ENCODE measurements around the gene NRG2.

Gene NRG2

DNA sequence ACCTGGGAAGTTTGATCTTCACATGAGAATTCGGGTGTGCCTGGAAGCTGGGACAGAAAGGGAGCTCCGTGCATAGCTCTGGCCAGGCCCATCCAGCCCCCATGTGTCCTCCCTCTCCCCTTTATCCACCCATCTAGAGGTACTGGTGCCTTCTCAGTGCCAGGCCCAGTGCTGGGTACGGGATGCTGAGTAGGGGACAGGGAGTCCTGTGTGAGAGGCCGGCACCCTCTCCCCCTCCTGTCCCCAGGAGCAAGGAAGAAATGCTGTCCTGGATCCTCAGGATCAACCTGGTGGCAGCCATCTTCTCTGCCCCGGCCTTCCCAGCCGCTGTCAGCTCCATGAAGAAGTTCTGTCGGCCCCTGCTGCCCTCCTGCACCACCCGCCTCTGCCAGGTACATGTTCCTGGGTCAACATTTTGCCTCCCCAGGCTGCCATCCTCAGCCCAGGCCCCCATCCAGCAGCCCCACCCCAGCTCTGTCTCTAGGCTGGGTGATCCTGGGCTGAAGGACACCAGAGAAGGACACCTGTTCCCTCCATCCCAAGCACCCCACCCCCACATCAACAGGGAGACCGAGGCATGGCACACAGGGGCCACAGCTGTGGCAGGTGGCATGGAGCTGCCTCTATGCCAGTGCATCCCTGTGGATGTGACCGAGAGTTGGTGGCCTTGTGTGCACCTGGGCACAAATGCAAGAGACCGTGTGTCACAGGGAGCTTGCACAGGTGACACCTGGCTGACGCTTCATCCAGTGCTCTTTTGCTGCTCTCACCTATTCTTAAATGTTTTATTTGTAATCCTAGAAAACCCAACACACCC is 204.5 kb downstream of the NRG2 start:
- no peak for DNase-seq (ENCODE audit: low read depth)

DNA sequence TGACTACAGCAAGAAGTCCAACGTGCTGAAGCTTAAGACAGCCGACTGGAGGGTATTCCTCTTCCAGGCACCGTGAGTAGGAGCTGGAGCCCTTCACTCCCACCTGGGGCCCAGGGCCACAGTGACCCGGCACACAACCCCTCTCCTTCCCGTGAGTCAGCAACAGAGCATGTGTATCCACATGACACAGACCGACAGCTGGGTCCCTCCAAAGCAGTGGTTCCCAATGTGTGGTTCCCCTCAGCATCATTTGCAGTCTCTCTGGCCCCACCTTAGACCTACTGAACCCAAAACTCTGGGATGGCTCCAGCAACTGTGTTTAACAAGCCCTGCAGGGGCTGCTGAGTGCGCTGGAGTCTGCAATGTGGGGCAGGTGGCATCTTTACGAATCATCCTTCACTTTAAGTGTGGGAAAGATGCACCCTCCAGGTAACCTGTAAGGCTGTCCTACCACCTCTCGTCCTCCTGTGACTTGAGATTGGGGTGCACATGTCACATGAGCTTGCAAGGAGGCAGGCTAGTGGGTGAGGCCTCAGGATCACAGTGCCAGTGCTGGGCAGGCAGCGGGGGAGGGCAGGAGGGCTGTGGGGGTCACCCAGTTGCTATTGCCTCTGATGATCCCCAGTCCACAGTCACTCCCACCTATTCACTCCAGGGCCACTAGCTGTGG is 205.3 kb downstream of the NRG2 start:
- no peak for DNase-seq (ENCODE audit: low read depth)

DNA sequence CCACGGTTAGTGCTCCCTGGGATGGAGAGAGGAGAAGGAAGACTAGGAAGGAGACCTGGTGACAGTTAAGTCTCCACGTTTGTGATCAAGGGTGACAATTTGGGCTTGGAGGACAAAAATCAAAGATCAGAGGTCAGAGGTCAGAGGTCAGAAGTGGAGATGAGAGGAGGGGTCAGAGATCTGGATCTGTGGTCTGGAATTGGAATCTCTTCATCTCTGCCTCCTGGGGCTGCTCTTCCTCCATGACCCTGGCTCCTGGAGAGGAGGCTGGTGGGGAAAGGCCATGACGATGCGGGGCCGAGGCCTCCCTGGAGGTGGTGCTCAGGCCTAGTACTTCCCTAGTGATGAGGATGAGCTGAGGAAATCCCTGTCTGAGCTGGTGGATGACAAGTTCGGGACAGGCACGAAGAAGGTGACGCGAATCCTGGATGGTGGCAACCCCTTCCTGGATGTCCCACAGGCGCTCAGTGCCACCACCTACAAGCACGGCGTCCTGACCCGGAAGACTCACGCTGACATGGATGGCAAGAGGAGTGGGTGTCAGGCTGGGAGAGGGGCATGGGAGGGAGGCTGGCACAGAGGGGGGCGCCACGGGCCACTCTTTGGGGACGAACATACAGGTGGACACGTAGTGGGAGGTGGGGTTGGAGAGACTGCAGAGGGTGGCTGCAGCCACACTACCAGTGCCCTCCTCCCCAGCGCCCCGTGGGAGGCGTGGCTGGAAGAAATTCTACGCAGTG is 206.5 kb downstream of the NRG2 start:
- no peak for DNase-seq (ENCODE audit: low read depth)

DNA sequence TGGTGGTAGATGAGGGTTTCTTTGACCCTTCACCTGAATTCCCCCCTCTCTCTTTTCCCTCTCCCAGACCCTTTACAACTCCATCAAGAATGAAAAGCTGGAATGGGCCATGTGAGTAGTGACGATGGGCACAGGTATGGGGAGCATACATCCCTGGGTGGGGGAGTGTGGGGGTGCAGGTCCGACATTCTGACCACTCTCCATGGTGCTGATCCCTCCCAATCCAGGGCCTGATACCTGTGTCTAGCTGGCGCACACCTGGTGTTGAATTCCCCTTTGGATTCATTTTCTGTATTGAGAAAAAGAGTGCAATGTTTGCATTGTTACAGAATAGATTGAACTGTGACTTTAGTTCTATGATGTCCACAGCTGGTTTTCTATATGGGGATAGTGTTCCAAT is 207.4 kb downstream of the NRG2 start:
- DNase-seq (ENCODE audit: low read depth), result no peak

DNA sequence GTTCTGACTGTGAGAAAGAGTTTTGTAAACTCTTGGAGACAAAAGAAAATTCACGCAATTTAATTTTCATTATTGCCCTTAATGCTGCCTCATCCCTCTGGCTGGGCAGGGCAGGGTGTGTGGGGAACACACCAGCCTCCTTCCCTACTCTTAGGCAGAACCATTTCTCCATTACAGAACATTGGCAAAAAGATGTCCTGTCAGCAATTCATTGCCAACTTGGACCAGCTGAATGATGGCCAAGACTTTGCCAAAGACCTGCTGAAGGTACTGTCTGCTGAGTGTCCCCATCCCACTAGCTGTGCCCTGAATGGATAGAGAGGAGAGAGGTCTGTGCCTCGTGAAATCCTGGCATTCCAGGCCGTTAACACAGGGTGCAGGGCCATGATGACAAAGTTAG is 209.6 kb downstream of the NRG2 start:
- no peak for DNase-seq (ENCODE audit: low read depth)

DNA sequence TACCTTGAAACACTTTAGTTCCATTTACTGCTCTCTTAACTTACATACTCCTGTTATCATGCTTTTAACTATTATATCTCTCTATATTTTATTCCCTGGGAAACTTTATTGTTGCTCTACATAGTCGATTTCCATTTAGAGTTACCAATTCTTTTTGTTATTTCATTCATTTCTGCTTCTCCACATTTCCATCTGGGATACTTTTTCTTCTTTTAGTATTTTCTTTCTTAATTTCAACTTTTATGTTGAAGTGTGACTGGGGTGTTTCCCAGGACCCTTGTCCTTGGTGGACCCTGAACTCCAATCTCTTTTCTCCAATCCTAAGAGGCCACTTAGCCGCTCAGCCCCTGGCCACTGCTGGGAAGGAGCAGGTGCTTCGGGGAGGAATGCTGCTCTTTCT is 211.5 kb downstream of the NRG2 start:
- DNase-seq (ENCODE audit: low read depth), result no peak

DNA sequence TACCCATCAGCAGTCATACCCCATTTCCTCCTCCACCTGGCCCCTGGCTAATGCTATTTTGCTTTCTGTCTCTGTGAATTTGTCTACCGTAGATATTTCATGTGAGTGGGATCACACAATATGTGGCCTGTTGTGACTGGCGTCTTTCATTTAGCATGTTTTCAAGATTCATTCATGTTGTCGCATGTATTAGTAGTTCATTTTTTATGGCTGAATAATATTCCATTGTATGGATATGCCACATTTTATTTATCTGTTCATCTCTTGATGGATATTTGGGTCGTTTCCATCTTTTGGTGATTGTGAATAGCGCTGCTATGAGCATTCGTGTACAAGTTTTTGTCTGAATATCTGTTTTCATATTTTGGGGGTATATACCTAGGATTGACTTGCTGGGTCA is 213.6 kb downstream of the NRG2 start:
- no peak for DNase-seq (ENCODE audit: low read depth)

DNA sequence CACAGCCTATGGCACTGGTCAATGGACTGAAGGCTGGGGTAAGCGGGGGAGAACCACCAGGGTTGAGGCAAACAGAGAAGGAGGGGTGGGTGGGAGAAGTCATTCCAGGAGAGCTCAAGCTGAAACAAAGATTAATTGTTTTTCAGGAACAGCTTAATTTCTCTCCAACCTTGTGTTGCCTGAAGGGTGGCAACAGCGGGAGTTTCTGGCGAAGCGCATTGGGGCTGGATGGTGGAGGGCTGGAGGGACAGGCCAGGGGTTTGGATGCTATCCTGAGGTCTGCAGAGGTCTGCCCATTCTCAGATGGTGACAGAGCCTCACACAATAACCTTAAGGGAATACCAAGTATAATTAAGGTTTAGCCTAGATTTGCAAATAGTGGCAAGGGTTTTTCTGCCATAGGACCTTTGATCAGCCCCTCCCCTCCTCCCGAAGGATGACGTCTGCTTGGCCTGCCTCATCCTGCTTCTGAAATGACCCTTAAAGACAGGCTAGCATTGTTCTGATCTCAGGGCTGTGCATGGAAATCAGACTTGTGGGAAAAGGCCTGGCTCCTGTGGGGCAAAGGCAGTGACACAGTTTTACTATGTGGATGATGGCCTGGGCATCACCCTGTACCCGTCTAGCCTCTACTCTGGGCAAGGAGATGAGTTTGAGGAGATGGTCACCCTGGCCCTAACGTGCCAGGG is 214.7 kb downstream of the NRG2 start:
- no peak for DNase-seq (ENCODE audit: low read depth)

DNA sequence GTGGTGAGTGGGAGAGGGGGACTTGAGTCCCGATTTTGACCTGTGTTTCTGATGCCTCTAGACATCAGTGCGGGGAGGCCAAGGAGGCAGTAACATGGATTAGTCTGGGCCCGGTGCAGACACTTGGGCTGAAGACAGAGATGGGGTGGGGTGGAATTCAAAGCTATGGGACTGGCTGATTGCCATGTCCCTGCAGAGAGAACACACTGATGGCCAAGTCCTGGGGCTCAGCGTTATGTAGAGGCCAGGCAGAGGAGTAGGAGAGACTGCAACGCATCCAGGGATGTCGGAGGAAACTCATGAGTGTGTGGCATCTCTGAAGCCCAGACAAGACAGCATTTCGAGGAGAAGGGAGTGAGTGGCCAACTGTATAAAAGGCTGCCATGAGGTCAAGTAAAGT is 217.4 kb downstream of the NRG2 start:
- DNase-seq (ENCODE audit: low read depth), result no peak

DNA sequence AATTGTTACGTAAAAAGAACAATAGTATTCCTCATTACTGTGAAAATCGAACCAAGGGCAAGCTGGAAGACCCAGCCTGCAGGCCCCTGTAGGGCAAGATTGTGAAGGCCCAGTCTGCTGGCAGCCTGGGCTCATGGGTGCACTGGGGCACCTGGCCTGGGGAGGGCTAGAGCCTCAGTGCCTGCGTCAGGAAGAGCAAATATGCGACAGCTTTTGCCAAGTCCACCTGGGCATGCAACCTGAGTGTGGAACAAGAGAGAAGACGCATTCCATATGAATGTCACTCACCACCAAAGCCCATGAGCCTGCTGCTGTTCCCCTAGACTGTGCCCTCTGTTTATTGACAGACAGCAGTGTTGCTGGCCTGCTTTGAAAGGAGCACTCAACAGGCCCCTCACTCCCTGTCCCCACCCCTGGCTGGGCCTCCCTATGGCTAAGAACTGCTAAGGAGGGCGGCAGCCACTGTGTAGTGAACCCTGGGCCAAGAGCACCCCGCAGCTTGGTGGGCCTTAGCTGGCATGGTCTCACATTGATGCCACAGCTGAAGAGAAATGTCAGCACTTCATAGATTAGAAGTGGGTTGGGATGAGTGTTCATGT is 219.2 kb downstream of the NRG2 start:
- DNase-seq (ENCODE audit: low read depth), result no peak

DNA sequence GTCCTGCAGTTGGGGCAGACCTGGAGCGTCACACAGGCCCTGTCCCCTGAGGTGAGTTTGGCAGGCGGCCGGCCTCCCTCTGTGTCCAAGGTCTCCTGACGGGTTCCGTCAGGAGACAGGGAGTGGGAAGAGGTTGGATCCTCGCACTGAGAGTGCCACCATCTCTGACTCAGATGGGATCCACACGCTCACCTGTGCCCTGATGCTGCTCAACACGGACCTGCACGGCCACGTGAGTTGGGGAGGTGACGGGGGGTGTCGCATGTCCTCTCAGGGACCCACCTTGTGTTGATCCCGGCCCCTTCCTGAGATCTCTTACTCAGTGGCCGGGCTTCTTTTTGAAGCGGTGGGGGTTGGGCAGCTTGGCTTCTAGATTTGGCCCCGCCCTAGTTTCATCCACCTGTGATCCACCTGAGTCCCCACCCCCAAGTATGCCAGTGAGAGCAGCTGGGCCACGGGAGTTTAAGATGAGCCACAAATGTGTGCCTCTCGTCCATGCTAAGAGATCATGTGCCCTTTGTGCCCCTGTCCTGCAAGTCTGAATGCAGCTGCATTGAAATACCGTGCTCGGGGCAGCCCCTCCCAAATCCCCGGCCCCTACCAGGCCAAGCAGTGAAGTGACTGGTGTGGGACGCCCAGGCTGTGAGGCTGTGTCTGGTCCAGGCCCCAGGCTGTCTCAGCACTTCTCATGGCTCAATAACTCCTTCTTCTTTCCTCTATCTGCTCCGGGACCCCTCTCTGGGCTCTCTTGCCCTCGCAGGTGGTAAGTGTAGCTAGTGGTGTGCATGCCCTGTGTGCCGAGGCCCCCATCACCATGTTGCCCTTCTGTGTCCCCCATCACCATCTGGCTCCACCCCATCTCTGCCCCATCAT is 220.3 kb downstream of the NRG2 start:
- DNase-seq (ENCODE audit: low read depth), result no peak

DNA sequence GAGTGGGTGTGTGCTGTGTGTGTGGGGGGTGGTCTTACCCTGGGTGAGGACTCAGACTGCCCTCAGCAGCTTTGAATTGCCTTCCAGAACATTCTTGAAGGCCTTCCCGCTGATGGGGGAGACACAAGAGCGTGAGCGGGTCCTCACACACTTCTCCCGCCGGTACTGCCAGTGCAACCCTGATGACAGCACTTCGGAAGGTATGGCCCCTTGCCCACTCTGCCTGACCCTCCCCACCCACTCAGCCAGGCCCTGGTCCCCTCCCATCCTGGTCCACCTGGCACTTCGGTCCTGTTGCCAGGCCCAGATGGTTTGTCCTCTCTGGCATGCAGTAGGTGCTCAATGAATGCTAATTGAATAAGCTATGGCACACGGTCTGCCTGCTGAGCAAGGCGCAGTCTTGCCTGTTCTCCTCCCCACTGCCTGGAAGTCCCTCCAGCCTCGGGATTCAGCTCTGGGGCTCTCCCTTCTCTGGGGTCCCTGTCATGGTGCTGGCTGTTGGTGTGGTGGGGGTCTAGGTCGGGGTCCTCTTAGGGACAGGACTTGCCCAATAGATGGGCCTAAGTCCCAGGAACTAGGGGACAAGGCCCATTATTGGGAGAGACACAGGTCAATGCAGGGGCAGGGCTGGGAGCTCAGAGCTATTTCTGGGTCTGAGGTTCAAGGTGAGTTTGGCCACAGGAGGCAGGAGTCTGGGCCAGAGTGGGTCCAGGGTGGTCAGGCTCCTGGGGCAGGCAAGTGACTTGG is 221.1 kb downstream of the NRG2 start:
- DNase-seq (ENCODE audit: low read depth), result no peak

DNA sequence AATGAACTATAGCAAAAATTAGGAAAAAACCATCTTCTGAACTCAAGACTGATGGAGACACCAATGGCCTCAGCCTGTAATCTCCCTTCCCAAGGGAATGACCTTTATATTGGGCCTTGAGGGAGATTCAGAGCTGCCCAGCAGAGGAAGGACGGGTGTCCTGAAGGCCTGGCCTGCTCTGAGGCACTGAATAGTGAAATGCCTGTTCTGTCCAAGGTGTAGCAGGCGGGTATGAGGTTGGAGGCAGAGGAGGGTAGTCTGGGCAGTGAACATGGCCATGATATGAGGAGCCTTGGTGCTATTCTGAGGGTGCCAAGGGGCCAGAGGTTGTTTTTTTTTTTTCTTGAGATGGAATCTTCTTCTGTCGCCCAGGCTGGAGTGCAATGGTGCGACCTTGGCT is 222.5 kb downstream of the NRG2 start:
- no peak for DNase-seq (ENCODE audit: low read depth)

DNA sequence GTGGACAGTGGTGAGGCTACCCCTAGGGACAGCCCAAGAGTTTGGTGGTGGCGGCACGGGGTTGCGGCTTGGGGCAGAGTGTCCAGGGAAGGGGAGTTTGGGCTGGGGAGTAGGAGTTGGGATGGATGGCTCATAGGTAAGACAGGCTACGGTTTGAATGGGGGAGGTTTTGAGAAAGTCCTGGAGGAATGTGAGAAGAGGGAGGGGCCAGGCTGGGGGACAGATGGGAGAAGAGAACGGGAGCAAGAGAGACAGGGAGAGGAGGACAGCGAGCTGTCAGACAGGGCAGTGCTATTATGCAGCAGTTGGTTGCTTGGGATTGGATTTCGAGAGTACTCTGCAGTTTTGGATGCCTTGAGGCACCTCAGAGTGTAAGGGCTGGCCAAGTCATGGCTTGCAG is 223.0 kb downstream of the NRG2 start:
- no peak for DNase-seq (ENCODE audit: low read depth)

DNA sequence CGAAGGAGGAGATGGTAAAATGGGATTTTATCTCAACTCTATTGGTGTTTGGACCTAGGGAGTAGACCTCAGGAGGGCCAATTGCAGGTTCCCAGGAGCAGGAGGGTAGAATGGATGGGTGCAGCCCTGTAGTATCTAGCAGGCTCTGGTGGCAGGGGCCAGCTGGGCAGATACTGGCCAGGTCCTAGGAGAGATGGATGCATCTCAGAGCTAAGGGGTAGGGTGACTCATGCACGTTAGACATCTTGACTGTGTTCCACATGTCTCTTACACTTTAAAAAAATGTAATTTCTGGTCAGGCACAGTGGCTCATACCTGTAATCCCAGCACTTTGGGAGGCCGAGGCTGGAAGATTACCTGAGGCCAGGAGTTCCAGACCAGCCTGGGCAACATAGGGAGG is 225.1 kb downstream of the NRG2 start:
- DNase-seq (ENCODE audit: low read depth), result no peak

DNA sequence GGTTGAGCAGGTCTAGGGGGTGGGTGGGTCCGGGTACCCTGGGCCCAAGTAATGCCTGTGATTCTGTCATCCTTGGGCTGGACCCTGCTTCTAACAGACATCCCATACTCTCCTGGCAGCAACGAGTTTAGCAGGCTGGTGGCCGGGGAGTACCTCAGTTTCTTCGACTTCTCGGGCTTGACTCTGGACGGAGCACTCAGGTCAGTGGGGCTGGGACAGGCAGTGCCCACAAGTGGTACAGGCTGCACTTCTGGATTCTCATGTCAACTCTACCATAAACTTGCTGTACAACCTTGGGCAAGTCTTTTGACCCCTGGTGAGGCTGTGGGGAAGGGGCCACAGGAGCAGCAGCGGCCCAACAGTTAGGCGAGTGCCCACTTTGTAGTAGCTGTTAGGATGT is 225.7 kb downstream of the NRG2 start:
- no peak for DNase-seq (ENCODE audit: low read depth)

DNA sequence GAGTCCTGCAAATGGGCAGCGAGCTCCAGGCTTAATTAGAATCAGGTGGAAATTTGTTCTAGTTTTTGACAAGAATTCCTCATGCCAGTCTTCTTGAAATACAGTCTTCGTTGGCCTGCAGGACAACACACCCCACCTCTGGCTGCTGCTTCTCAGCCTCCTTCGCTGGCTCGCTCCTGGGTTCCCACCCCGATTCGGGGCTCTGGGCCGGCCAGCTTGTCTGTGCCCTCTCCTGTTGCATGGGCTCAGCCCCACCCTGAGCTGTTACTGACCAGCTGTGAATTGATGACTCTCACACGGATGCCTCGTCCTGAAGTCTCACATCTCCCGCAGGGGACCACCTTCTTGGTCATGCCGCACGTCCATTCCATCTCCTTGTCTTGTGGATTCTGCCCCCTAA is 226.5 kb downstream of the NRG2 start:
- DNase-seq (ENCODE audit: low read depth), result no peak

DNA sequence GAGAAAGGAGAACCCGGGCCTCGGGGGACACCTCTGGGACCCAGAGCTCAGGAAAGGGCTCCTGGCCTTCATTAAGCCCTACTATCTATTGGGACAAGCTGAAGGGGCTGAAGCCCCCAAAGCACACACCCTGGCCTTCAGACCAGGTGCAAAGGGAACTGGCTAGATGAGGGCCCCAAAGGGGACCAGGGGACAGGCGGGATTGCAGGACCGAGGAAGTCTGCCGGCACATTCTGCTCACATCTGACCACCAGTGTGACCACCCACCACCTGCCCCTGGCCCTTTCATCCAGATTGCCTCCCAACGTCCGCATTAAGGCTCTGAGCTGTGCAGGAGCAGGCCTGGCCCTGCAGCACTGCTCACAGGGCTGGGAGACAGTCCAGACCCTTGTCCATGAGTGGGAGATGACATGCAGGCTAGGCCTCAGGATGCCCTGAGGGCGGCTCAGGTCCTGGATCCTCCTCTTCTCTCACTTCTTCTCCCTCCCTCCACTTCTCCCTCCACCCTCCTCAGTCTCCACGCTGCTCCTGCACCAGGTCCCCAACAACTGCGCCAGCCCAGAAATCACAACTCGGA is 228.3 kb downstream of the NRG2 start:
- no peak for DNase-seq (ENCODE audit: low read depth)

DNA sequence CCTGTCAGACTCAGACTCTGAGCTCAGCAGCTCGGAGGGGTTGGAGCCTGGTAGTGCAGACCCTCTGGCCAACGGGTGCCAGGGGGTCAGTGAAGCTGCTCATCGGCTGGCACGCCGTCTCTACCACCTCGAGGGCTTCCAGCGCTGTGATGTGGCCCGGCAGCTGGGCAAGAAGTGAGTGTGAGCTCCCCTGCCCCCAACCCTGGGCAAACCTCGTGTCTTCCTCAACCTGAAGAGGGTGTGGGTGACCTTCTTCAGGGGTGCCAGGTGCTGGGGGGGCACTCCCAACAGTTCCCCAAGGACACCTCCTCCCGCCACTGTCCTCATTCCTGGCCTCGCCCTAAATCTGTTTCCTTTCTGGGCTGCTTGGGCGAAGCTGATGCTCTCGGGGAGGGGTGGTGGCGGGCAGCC is 228.9 kb downstream of the NRG2 start:
- no peak for DNase-seq (ENCODE audit: low read depth)
